Esophagus muscularis mucosa (tissue), 4 donors: ENCODE results near the gene CCDC6. TPM values are rescaled to one million over a fixed set of nuclear protein-coding genes. Genes with fewer than 3 reads are reported as not detected.

Experiments used
- DNase-seq: peaks from one replicate; pipeline ENCODE4 v3.0.0-alpha.2; 2017; ENCODE audit errors: extremely low spot score
- H3K27ac ChIP-seq, 4 donors: fragments of 200-600 bp; sonication (generic); replicated peaks in 1 of 4; 1 replicate in 3 of 4; 2 replicates in 1 of 4; pipeline ENCODE4 v1.5.1; 2016 to 2019; ENCODE audit warnings: mild to moderate bottlenecking in 1 of 4
- H3K27me3 ChIP-seq, 4 donors: fragments of 200-600 bp; sonication (generic); one replicate each; pipeline versions ENCODE4 v1.5.1 to v1.6.0; 2016 to 2019
- H3K36me3 ChIP-seq, 4 donors: fragments of 200-600 bp; sonication (generic); one replicate each; pipeline ENCODE4 v1.5.1; 2016 to 2019
- H3K4me1 ChIP-seq, 4 donors: fragments of 200-600 bp; sonication (generic); one replicate each; pipeline ENCODE4 v1.5.1; 2016 to 2019
- H3K4me3 ChIP-seq, 4 donors: fragments of 200-600 bp; sonication (generic); 1 replicate in 2 of 4; 2 replicates in 2 of 4; pipeline ENCODE4 v1.5.1; 2016 to 2019; ENCODE audit warnings: mild to moderate bottlenecking in 4 of 4, moderate library complexity in 1 of 4
- H3K9me3 ChIP-seq, 4 donors: fragments of 200-600 bp; sonication (generic); 1 replicate in 3 of 4; 2 replicates in 1 of 4; pipeline ENCODE4 v1.5.1; 2016 to 2019
- CTCF ChIP-seq, 3 experiments: fragments of 200-600 bp in 2 of 3; fragments of 450-650 bp in 1 of 3; sonication (generic) in 2 of 3; IDR thresholded peaks; one replicate each; pipeline ENCODE4 v1.5.1; 2017 to 2019; ENCODE audit warnings: antibody characterized with exemption in 3 of 3, mild to moderate bottlenecking in 2 of 3, moderate library complexity in 1 of 3
- EP300 ChIP-seq: sonication (generic); formaldehyde crosslinking; IDR thresholded peaks from one replicate; pipeline ENCODE4 v1.6.1; 2017; ENCODE audit warnings: antibody characterized with exemption
- POLR2A ChIP-seq: fragments of 450-650 bp; IDR thresholded peaks from one replicate; pipeline ENCODE4 v1.6.1; 2017; ENCODE audit warnings: antibody characterized with exemption, moderate library complexity, mild to moderate bottlenecking, low read depth
- POLR2AphosphoS5 ChIP-seq, 2 donors: sonication (generic); formaldehyde crosslinking; IDR thresholded peaks; one replicate each; pipeline ENCODE4 v1.6.1; 2017; ENCODE audit warnings: antibody characterized with exemption in 2 of 2
- WGBS: methylation state at CpG from one replicate; pipeline ENCODE4 v1.1.5; 2018; 5-methylcytosine and 5-hydroxymethylcytosine counted together
- intact Hi-C: fragments of 100-400 bp; cut with DNase I; formaldehyde crosslinking; loops from one replicate; pipeline ENCODE4 v1.15.1; 2023
- total RNA-seq, 4 donors: library from RNA; depleted of rRNA; stranded (reverse); fragments of >200 nt; gene quantifications; one replicate each; pipeline versions ENCODE4 v1.1.0 to v1.2.1, GENCODE V29; 2016

Gene CCDC6
- total RNA-seq, 4 donors from 2014 or later, result 41.4 to 71.0 (median 57.2) TPM

DNA sequence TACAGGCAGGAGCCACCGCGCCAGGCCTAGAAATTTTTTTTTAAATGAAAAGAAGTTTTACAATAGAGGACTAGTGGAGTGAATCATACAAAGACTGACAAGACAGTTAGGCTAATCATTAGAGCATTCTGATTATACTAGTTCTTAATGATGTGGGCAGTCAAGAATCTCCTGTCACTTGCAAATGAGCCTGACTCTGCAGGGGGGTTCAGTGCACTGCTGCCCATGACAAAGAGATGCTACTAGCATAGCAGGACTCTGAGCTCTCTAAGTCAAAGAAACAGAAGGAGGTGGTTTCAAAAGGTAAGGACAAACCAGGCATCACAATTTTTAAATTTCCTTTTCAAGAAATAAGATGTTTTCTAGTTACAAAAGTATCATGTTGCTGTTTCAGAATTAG, 59.0 kb downstream of the CCDC6 start:
- H3K27me3 ChIP-seq, result no peaks in the 10 kb centered on the region
- TF ChIP-seq CTCF (IDR thresholded peaks at IDR 0.05) (no peak), POLR2A (no peak), EP300 (no peak), POLR2AphosphoS5 (IDR thresholded peaks at IDR 0.05) (no peak)
- H3K9me3 ChIP-seq, result no peaks in the 10 kb centered on the region
- H3K4me1 ChIP-seq, result peaks cover 7 to 23% (median 12%) of the 10 kb centered on the region in 4 donors
- intact Hi-C loops, result no loop called here
- H3K27ac ChIP-seq, result no peak overlapping the region
- peaks cover 0 to 58% (median 11%) of the 10 kb centered on the region in 4 donors for H3K36me3 ChIP-seq
- no peak overlapping the region for H3K4me3 ChIP-seq
- WGBS, result 100% methylated on average over 2 of the region's 2 CpGs
- peak; percentile 50 for DNase-seq

DNA sequence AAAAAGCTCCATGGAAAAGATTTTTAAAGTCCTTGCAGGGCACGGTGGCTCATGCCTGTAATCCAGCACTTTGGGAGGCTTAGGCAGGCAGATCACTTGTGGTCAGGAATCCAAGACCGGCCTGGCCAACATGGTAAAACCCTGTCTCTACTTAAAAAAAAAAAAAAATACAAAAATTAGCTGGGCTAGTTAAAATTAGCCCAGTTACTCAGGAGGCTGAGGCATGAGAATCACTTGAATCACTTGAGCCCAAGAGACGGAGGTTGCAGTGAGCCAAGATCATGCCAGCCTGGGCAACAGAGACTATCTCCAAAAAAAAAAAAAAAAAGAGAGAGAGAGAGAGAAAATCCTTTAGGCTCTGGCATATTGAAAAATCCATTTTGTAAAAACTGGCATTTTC, 61.9 kb downstream of the CCDC6 start:
- DNase-seq, result no peak
- peaks cover 0 to 62% (median 13%) of the 10 kb centered on the region in 4 donors for H3K36me3 ChIP-seq
- intact Hi-C loops, result no loop called here
- H3K27ac ChIP-seq, result no peak overlapping the region
- H3K27me3 ChIP-seq, result no peaks in the 10 kb centered on the region
- TF ChIP-seq CTCF (IDR thresholded peaks at IDR 0.05), result no peak
- TF ChIP-seq POLR2AphosphoS5 (IDR thresholded peaks at IDR 0.05), result no peak
- no peak overlapping the region for H3K4me3 ChIP-seq
- peaks cover 5 to 20% (median 10%) of the 10 kb centered on the region in 4 donors for H3K4me1 ChIP-seq
- 81% methylated on average over 3 of the region's 3 CpGs for WGBS
- no peaks in the 10 kb centered on the region for H3K9me3 ChIP-seq

DNA sequence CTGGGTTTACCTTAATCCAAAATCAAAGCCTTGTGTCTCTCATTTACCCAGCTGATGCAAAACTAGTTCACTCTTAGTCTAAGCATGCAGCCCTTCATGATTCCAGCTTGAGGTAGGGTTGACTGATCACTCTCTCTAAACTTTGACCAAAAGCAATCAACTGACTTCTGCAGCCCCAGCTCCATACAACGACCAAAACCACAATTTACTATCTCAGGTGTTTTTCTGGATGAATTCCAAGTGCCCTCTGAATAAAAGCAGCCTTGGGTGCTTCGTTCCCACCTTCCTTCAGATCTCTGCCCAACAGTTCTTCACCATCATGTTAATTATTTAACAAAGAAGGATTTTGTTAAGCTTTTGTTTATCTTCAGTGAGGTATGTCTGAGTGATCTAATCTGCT, 62.6 kb downstream of the CCDC6 start:
- intact Hi-C loops, result no loop called here
- Histone ChIP-seq H3K4me1 (peaks cover 5 to 20% (median 10%) of the 10 kb centered on the region in 4 donors), H3K9me3 (no peaks in the 10 kb centered on the region), H3K36me3 (peaks cover 0 to 55% (median 10%) of the 10 kb centered on the region in 4 donors), H3K27me3 (no peaks in the 10 kb centered on the region), H3K4me3 (no peak overlapping the region), H3K27ac (no peak overlapping the region)
- WGBS, result 88% methylated on average over 2 of the region's 2 CpGs
- no peak for TF ChIP-seq POLR2A
- TF ChIP-seq POLR2AphosphoS5 (IDR thresholded peaks at IDR 0.05), result no peak
- TF ChIP-seq EP300, result no peak
- no peak for TF ChIP-seq CTCF (IDR thresholded peaks at IDR 0.05)
- no peak for DNase-seq

DNA sequence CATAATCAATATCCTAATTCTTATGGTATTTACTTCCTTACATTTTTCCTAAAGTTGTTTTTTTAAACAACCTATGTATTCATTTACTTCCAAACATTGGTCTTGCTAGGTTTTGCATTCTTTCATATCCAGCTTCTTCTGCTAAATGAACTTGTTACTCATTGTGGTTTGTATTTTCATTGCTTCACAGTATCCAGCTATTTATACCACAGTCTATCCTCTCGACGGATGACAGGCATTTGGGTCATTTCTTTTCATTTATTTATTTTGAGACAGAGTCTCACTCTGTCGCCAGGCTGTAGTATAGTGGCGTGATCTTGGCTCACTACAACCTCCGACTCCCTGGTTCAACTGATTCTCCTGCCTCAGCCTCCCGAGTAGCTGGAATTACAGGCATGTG, 66.8 kb downstream of the CCDC6 start:
- Histone ChIP-seq H3K27me3 (no peaks in the 10 kb centered on the region), H3K36me3 (peaks cover 0 to 23% (median 5%) of the 10 kb centered on the region in 4 donors), H3K4me3 (no peak overlapping the region), H3K27ac (no peak overlapping the region), H3K9me3 (no peaks in the 10 kb centered on the region), H3K4me1 (peaks cover 5 to 23% (median 14%) of the 10 kb centered on the region in 4 donors)
- TF ChIP-seq EP300, result no peak
- no peak for TF ChIP-seq CTCF (IDR thresholded peaks at IDR 0.05)
- no peak for TF ChIP-seq POLR2A
- no peak for TF ChIP-seq POLR2AphosphoS5 (IDR thresholded peaks at IDR 0.05)
- WGBS, result 74% methylated on average over 6 of the region's 6 CpGs
- no peak for DNase-seq
- intact Hi-C loops, result no loop called here

DNA sequence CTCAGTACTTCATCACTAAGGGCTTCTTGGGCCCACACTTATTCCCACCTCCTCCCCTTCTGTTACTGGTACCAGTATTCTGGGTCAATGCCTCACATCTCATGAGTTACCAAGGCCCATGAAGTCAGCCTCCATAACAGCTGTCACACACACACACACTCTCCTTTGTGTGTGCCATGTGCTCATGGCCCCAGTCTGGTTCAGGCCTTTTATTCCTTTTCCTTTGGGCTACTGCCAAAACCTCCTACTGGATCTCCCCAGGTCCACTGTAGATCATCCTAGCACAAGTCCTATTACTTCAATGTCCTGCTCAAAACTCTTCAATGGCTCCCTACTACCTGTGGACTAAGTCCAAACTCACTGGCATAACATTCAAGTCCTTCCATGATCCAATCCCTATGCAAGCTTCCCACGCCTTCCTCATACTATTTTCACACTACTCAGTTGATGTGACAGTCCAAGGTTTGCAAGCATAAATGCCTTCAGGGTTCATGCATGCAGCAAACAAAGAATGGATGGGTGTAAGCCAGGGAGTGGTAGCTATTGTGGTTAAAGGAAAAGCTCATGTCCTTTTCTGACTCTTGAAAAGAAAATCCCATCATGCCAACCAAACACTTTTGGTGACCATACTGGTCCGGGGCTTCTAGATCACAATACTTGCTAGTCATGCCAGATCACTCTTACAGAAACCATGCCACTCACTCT, 68.1 kb downstream of the CCDC6 start:
- Histone ChIP-seq H3K4me3 (no peak overlapping the region), H3K36me3 (peaks cover 0 to 17% (median 2%) of the 10 kb centered on the region in 4 donors), H3K9me3 (no peaks in the 10 kb centered on the region), H3K27me3 (no peaks in the 10 kb centered on the region), H3K4me1 (peaks cover 0 to 24% (median 11%) of the 10 kb centered on the region in 4 donors), H3K27ac (no peak overlapping the region)
- WGBS, result 100% methylated on average over 2 of the region's 2 CpGs
- TF ChIP-seq CTCF (IDR thresholded peaks at IDR 0.05), result no peak
- no peak for TF ChIP-seq EP300
- TF ChIP-seq POLR2AphosphoS5 (IDR thresholded peaks at IDR 0.05), result no peak
- TF ChIP-seq POLR2A, result no peak
- intact Hi-C loops, result no loop called here
- no peak for DNase-seq
